A673 (cell line): Measurements from ENCODE around the gene PRPF38B.

Source experiments
- EZH2 ChIP-seq: fragments of 200-600 bp; sonication (generic); IDR thresholded peaks from 2 replicates; pipeline ENCODE4 v1.6.1; 2017; ENCODE audit warnings: borderline replicate concordance, low read depth, mild to moderate bottlenecking, mixed read lengths, antibody characterized with exemption, low read length; ENCODE audit not compliant: poor library complexity, severe bottlenecking
- TF ChIP-seq, protein P1 (sequence below): fragments of 300-800, 200-600 bp; sonication (generic); conservative IDR thresholded peaks from 2 replicates; pipeline ENCODE4 v1.5.1; 2017; ENCODE audit warnings: low read depth, mild to moderate bottlenecking, antibody characterized with exemption, low read length, moderate library complexity, mixed read lengths

DNA sequence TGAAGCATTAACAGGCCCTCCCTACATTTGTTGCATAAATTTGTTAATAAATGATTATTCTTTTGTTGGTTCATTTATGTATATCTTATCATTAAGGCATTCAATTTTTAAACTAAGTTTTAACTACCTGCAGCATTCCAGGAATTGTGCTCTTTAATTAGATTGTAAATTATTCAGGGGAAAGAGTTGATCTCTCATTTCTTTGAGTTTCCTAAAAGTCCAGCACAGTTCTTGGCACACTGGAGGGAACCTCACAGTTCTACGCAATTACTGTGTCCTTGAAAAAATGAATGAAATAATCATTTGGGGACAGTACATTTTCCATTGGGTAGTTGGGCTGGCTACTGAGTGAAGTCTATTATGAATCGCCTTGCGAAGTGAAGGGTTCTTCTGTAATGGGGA, 53.9 kb downstream of the PRPF38B start:
- TF ChIP-seq EZH2 = no peak
- TF ChIP-seq, protein P1, sequence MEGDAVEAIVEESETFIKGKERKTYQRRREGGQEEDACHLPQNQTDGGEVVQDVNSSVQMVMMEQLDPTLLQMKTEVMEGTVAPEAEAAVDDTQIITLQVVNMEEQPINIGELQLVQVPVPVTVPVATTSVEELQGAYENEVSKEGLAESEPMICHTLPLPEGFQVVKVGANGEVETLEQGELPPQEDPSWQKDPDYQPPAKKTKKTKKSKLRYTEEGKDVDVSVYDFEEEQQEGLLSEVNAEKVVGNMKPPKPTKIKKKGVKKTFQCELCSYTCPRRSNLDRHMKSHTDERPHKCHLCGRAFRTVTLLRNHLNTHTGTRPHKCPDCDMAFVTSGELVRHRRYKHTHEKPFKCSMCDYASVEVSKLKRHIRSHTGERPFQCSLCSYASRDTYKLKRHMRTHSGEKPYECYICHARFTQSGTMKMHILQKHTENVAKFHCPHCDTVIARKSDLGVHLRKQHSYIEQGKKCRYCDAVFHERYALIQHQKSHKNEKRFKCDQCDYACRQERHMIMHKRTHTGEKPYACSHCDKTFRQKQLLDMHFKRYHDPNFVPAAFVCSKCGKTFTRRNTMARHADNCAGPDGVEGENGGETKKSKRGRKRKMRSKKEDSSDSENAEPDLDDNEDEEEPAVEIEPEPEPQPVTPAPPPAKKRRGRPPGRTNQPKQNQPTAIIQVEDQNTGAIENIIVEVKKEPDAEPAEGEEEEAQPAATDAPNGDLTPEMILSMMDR = no peak
